ENCODE measurements around the gene C6orf141. TPM values are rescaled to one million over a fixed set of nuclear protein-coding genes. Genes with fewer than 3 reads are reported as not detected.
A peak's percentile ranks its signal among the peaks of the same experiment; 100 is the strongest.

The C6orf141 gene
- total RNA-seq, 1 donor from 2014 or later, result 11.6 TPM

DNA sequence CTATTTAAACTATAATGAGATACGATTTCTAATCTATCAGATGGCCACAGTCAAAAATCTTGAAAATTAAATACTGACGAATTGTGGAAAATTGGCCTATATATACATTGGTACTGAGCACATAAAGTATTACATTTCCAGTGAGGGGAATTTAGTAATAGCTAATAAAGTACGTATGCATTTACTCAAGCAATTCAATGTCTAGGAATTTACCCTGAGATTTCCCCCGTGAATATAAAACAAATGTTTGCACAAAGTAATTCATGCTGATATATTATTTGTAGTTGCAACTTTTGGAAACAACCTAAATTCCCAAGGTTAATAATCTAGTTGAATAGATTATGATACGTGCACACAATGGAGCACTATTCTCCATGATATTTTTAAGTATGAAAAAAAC is 14.7 kb upstream of the C6orf141 start:
- DNase-seq (ENCODE audit: low read depth), result no peak
- TF ChIP-seq, protein P1, sequence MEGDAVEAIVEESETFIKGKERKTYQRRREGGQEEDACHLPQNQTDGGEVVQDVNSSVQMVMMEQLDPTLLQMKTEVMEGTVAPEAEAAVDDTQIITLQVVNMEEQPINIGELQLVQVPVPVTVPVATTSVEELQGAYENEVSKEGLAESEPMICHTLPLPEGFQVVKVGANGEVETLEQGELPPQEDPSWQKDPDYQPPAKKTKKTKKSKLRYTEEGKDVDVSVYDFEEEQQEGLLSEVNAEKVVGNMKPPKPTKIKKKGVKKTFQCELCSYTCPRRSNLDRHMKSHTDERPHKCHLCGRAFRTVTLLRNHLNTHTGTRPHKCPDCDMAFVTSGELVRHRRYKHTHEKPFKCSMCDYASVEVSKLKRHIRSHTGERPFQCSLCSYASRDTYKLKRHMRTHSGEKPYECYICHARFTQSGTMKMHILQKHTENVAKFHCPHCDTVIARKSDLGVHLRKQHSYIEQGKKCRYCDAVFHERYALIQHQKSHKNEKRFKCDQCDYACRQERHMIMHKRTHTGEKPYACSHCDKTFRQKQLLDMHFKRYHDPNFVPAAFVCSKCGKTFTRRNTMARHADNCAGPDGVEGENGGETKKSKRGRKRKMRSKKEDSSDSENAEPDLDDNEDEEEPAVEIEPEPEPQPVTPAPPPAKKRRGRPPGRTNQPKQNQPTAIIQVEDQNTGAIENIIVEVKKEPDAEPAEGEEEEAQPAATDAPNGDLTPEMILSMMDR (conservative IDR thresholded peaks at IDR 0.05; ENCODE audit: low read depth, low read length), result no peak
- H3K4me3 ChIP-seq (ENCODE audit: low read depth, low read length), result no peak overlapping the region

DNA sequence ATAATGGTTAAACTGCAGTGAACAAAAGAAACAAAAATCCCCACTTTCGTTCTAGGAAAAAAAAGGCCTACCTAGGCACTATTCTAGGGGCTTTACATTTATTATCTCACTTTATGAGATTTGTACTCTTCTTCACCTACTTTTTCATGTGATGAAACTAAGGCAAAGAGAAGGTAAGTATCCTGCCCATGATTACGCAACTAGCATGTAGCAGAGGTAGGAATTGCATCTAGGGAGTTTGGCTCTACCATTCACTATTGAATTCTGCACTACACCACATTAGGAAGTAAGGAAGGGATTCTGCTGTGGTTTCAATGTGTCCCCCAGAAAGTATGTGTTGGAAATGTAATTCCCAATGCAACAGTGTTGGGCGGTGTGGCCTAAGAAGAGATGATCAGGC is 11.4 kb upstream of the C6orf141 start:
- no peak overlapping the region for H3K4me3 ChIP-seq (ENCODE audit: low read depth, low read length)
- TF ChIP-seq, protein P1 (conservative IDR thresholded peaks at IDR 0.05; ENCODE audit: low read depth, low read length), result no peak
- DNase-seq (ENCODE audit: low read depth), result no peak

DNA sequence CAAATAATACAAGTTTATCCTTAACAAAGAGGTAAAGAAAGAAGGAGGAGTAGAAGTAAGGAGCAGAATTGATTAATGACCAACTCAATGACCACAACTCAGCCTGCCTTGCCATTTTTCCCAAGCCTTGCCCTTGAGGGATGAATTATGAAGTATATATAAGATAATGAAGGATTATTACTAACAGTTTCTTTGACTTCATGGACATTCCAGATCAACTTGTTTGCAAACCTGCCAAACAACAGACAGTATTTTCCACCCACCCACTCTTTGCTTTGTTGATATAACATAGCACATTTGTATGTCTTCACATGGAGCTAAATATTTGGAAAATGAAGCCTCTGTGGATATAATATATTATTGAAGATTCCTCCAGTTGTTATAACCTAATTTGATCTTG is 9.9 kb upstream of the C6orf141 start:
- DNase-seq (ENCODE audit: low read depth), result no peak
- no peak overlapping the region for H3K4me3 ChIP-seq (ENCODE audit: low read depth, low read length)
- TF ChIP-seq, protein P1 (conservative IDR thresholded peaks at IDR 0.05; ENCODE audit: low read depth, low read length), result no peak

DNA sequence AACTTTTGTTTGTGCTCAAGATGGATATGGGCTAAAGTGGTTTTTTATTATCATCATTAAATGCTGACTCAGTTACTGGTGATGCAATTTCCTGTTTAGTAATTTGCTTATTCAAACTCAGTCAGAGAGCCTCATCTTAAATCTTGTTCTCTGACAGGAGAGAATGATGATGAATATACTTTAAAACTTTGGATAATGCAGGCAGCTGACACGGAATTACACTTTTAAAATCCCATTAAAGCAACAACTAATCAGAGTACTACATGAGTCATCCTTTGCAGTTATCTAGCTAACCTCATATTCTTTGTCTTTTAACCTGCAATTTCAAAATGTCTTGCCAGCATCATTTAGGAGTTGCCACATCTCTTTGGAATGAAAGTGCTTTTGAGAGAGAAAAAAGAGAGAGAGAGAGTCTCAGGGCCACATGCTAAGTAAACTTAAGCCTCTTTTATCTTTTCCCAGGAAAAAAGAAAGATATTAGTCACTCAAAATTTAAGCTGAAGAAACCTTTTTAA is 9.2 kb upstream of the C6orf141 start:
- DNase-seq (ENCODE audit: low read depth), result peak; percentile 79
- H3K4me3 ChIP-seq (ENCODE audit: low read depth, low read length), result no peak overlapping the region
- TF ChIP-seq, protein P1 (conservative IDR thresholded peaks at IDR 0.05; ENCODE audit: low read depth, low read length), result no peak

DNA sequence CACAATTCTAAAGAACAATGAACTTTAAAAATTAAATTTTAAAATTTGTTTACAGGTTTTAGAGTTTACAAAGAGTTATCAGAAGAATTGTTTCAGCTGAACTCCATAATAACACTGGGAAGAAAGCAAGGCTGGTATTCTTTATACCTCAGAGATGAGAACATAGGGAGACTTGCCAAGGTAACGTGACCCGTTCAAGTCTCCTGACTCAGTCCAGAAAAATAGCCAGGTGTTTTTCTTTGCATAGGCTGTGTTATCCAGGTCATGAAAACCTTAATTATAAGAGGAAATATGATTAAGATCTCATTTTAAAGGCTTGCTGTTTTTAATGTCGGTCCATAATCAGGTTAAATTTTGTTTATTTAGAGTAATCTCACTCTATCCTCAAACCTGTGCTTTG is 8.5 kb upstream of the C6orf141 start:
- DNase-seq (ENCODE audit: low read depth), result no peak
- TF ChIP-seq, protein P1 (conservative IDR thresholded peaks at IDR 0.05; ENCODE audit: low read depth, low read length), result no peak
- H3K4me3 ChIP-seq (ENCODE audit: low read depth, low read length), result no peak overlapping the region

DNA sequence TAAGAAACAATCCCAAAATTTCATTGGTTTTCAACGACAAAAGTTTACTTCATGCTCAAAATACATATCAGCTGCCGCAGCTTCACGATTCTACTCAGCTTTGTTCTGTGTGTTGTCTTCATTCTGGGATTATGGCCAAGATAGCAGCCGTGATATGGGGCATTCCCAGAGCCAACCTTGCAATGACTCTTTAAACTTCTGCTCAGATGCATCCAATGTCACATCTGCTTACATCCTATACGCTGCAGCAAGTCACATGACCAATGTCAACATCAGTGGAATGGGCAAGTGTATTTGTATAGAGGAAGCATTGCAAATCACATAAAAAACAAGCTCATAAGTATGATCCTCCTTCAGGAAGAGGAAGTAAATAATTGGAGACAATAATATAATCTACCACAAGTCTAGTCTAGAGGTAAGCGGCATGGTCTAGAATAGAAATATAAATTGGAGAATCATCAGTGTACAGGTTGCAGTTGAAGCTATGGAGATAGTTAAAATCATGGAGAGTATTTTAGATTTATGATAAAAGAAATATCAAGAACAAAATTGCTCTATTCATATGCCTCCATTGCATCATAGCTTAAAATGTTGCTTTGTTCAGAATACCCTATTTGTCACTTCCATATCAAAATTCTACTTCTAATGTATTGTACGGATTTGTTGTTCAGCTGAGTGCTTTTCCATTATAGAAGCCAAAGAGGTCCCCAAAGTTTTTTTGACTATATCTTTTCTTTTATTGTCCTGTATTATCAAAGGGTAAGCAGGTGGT is 7.2 kb upstream of the C6orf141 start:
- DNase-seq (ENCODE audit: low read depth), result no peak
- TF ChIP-seq, protein P1 (conservative IDR thresholded peaks at IDR 0.05; ENCODE audit: low read depth, low read length), result no peak
- no peak overlapping the region for H3K4me3 ChIP-seq (ENCODE audit: low read depth, low read length)

DNA sequence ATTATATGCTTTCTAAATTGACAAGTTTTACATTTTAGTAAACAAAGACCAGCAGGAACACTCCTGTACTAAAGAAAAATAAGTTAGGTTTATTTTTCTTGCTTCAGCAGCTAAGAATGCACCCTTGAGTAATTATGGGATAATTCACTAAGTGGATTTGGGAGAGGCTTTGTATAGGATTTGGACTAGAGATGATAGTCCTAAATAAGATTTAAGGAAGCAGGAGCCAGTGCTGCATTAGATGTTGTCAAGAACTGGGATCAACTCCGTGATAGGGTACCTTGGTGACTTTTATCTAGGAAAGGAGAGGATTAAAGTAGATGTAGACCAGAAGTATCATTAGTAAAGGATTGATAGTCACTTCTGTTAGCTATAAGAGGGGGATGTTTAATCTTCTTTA is 4.1 kb upstream of the C6orf141 start:
- TF ChIP-seq, protein P1 (conservative IDR thresholded peaks at IDR 0.05; ENCODE audit: low read depth, low read length), result no peak
- H3K4me3 ChIP-seq (ENCODE audit: low read depth, low read length), result no peak overlapping the region
- no peak for DNase-seq (ENCODE audit: low read depth)
